Measurements from ENCODE around the gene GPD2. TPM values are rescaled to one million over a fixed set of nuclear protein-coding genes. Genes with fewer than 3 reads are reported as not detected.

GPD2 gene
- total RNA-seq, 4 donors from 2014 or later, result 16.7 to 51.5 (median 26.8) TPM

GRCh38 chr2:156445296-156446220, 9.4 kb downstream of the GPD2 start:
- Histone ChIP-seq H3K4me3 (no peak overlapping the region), H3K9me3 (no peaks in the 10 kb centered on the region), H3K27me3 (no peaks in the 10 kb centered on the region), H3K4me1 (peaks cover 0 to 16% (median 0%) of the 10 kb centered on the region in 3 donors), H3K36me3 (no peaks in the 10 kb centered on the region), H3K27ac (no peak overlapping the region)
- no peak for TF ChIP-seq POLR2AphosphoS5 (IDR thresholded peaks at IDR 0.05)
- no peak for TF ChIP-seq POLR2A (IDR thresholded peaks at IDR 0.05)
- TF ChIP-seq, protein P1, sequence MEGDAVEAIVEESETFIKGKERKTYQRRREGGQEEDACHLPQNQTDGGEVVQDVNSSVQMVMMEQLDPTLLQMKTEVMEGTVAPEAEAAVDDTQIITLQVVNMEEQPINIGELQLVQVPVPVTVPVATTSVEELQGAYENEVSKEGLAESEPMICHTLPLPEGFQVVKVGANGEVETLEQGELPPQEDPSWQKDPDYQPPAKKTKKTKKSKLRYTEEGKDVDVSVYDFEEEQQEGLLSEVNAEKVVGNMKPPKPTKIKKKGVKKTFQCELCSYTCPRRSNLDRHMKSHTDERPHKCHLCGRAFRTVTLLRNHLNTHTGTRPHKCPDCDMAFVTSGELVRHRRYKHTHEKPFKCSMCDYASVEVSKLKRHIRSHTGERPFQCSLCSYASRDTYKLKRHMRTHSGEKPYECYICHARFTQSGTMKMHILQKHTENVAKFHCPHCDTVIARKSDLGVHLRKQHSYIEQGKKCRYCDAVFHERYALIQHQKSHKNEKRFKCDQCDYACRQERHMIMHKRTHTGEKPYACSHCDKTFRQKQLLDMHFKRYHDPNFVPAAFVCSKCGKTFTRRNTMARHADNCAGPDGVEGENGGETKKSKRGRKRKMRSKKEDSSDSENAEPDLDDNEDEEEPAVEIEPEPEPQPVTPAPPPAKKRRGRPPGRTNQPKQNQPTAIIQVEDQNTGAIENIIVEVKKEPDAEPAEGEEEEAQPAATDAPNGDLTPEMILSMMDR (IDR thresholded peaks at IDR 0.05), result no peak
- TF ChIP-seq EP300 (IDR thresholded peaks at IDR 0.05), result no peak
- ATAC-seq, result no peak
- 65 to 83% methylated on average over 4 to 5 of the region's 6 CpGs for WGBS, 2 donors (ENCODE audit: low coverage in 1 of 2)

DNA sequence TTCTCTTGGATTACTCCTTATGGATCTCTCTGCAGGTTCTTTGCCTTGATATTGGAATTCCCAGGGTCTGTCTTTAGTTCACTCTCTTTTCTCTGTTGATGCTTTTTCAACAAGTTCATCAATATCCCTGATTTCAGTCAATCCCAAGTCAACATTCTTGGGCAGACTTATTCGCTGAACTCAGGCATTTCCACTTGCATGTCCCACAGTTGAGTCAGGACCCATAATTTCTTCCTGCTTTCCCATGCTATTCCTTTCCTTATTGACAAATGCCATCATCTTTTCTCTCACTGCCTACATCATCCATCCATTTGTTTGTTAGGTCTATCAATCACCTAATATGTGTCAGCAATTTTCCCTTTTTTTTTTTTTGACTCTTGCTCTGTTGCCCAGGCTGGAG, 11.6 kb downstream of the GPD2 start:
- no peak for ATAC-seq
- H3K9me3 ChIP-seq, result no peaks in the 10 kb centered on the region
- no peak overlapping the region for H3K4me3 ChIP-seq
- WGBS, 2 donors (ENCODE audit: low coverage in 1 of 2), result 100% methylated on average over 1 of the region's 1 CpG
- peaks cover 0 to 16% (median 0%) of the 10 kb centered on the region in 3 donors for H3K4me1 ChIP-seq
- H3K36me3 ChIP-seq, result no peaks in the 10 kb centered on the region
- TF ChIP-seq EP300 (IDR thresholded peaks at IDR 0.05) (no peak), POLR2A (IDR thresholded peaks at IDR 0.05) (no peak)
- TF ChIP-seq, protein P1 (IDR thresholded peaks at IDR 0.05), result no peak
- H3K27me3 ChIP-seq, result no peaks in the 10 kb centered on the region
- H3K27ac ChIP-seq, result no peak overlapping the region

DNA sequence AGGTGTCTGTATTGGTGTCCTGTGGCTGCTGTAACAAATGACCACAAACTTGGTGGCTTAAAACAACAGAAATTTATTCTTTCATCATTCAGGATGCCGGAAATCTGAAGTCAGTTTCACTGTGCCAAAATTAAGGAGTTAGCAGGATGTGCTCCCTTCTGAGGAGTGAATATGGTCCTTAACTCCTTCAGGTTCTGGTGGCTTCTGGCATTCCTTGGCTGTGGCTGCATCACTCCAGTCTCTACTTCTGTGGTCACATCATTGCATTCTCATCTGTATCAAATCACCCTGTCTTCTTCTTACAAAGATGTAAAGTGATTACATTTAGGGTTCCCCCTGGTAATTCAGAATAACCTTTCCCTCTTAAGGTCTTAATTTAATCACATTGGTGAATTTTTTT, 12.6 kb downstream of the GPD2 start:
- no peaks in the 10 kb centered on the region for H3K36me3 ChIP-seq
- H3K4me1 ChIP-seq, result peaks cover 0 to 19% (median 0%) of the 10 kb centered on the region in 3 donors
- no peak overlapping the region for H3K4me3 ChIP-seq
- TF ChIP-seq, protein P1 (IDR thresholded peaks at IDR 0.05), result no peak
- TF ChIP-seq EP300 (IDR thresholded peaks at IDR 0.05), result no peak
- no peak for TF ChIP-seq POLR2A (IDR thresholded peaks at IDR 0.05)
- no peak for TF ChIP-seq POLR2AphosphoS5 (IDR thresholded peaks at IDR 0.05)
- no peaks in the 10 kb centered on the region for H3K9me3 ChIP-seq
- WGBS, 2 donors (ENCODE audit: low coverage in 1 of 2), result 67 to 93% methylated on average over 1 of the region's 1 CpG
- ATAC-seq, result no peak
- no peak overlapping the region for H3K27ac ChIP-seq
- no peaks in the 10 kb centered on the region for H3K27me3 ChIP-seq

GRCh38 chr2:156452971-156453370, 16.8 kb downstream of the GPD2 start:
- no peaks in the 10 kb centered on the region for H3K27me3 ChIP-seq
- H3K27ac ChIP-seq, result no peak overlapping the region
- TF ChIP-seq, protein P1 (IDR thresholded peaks at IDR 0.05), result no peak
- TF ChIP-seq POLR2AphosphoS5 (IDR thresholded peaks at IDR 0.05) (no peak), POLR2A (IDR thresholded peaks at IDR 0.05) (no peak), EP300 (IDR thresholded peaks at IDR 0.05) (no peak)
- no peaks in the 10 kb centered on the region for H3K9me3 ChIP-seq
- H3K4me1 ChIP-seq, result peaks cover 0 to 13% (median 0%) of the 10 kb centered on the region in 3 donors
- no peak for ATAC-seq
- H3K4me3 ChIP-seq, result no peak overlapping the region
- no peaks in the 10 kb centered on the region for H3K36me3 ChIP-seq
